ENCODE results near the gene RERE.

GRCh38 chr1:8523666-8524206, 293.7 kb downstream of the RERE start:
- TF ChIP-seq, protein P1, sequence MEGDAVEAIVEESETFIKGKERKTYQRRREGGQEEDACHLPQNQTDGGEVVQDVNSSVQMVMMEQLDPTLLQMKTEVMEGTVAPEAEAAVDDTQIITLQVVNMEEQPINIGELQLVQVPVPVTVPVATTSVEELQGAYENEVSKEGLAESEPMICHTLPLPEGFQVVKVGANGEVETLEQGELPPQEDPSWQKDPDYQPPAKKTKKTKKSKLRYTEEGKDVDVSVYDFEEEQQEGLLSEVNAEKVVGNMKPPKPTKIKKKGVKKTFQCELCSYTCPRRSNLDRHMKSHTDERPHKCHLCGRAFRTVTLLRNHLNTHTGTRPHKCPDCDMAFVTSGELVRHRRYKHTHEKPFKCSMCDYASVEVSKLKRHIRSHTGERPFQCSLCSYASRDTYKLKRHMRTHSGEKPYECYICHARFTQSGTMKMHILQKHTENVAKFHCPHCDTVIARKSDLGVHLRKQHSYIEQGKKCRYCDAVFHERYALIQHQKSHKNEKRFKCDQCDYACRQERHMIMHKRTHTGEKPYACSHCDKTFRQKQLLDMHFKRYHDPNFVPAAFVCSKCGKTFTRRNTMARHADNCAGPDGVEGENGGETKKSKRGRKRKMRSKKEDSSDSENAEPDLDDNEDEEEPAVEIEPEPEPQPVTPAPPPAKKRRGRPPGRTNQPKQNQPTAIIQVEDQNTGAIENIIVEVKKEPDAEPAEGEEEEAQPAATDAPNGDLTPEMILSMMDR (IDR thresholded peaks at IDR 0.05; ENCODE audit: insufficient read depth, low read length, poor library complexity, severe bottlenecking) = no peak
- TF ChIP-seq EZH2phosphoT487 (conservative IDR thresholded peaks at IDR 0.05; ENCODE audit: low read length) = no peak

All from SU-DHL-6 (cell line).